ENCODE data around the gene ZNF174.

Gene ZNF174

DNA sequence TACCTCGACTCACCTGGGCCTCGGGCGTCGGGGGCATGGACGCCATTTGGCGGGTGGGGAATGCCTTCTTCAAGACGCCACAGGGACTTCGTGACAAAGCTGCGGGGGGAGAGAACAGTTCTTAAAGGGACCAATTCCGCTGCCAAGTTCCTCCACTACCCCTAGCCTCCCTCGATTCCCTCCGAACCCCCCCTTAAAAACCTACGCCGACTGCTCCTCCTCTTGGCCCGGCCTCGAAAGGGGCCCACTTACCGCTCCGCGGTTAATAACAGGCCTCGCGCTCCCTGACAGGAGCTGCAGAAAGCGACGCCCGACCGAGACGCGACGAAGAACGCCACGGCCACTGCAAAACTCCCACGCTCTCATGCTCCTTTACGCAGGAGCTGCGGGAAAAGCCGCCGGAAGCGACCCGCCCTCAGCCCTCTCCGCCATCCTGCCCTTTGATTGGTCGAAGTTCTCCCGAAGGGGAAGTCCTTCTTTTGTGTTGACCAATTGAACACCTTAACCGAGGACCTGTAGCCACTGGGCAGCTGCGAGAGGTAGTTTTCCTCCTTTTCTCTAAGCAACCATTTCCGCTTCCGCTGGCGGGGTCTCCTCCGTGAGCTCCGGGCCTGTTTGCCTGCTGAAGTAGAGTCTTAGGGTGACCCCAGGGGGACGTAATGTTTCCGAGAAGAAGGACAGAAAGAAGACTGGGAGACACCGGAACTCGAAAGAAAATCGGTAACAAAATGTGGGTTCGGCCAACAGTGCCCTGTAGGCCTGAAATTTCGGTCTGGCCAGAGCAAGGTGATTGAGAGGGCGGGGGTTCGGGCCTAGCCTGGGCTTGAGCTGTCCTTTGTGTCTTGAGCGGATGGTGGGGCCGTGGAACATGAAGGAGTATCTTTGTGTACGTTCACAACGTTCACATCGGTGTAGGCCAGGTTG lies 42.4 kb downstream of the ZNF174 start, which contains the start of the genes NAA60 and ZNF597:
Gene NAA60, plus strand, starts transcription at position 573 of the 924 bp plus-strand sequence. CDS start 32,548 bp downstream, outside the sequence.
Gene ZNF597, minus strand, starts transcription at position 397 of the 924 bp plus-strand sequence. Its CDS starts 351 bp downstream, at position 46.
- DNase-seq (ENCODE audit: low spot score) = peak; percentile 85

DNA sequence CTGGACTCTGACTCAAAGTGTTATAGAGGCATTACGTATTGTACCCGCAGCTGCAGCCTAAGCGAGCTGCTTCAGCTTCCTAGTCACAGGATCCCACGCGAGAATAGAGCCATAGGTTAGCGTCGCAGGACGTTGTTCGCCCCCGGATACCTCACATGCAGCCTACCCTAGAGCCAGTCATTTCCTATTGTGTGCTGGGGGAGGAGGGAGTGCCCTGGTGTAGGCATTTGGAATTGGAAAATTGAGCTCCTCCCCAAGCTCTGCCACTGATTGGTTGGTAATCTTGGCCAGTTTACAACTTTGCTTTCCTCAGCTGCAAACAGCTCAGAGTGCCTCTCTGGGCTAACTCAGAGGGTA lies 43.0 kb downstream of the ZNF174 start:
- peak; percentile 6 for DNase-seq (ENCODE audit: low spot score)

DNA sequence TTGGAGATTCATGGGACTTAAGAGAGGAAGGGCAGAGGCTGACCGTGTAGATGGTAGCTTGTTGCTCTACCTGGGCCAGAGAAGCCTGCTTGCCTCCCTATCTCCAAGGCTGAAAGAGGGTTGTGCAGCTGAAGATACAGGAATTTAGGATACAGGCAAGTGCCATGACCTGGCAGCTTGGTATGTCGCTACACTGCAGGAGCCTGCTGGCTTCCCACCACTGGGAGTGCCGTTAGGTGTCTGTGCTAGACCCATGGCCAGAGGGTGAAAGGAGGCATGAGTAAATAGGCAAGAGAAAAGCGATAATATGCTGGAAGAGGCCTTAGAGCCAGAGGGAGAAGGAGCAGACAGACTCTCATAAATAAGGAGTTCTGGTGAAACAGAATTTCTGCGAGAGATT lies 53.1 kb downstream of the ZNF174 start:
- DNase-seq (ENCODE audit: low spot score) = no peak

DNA sequence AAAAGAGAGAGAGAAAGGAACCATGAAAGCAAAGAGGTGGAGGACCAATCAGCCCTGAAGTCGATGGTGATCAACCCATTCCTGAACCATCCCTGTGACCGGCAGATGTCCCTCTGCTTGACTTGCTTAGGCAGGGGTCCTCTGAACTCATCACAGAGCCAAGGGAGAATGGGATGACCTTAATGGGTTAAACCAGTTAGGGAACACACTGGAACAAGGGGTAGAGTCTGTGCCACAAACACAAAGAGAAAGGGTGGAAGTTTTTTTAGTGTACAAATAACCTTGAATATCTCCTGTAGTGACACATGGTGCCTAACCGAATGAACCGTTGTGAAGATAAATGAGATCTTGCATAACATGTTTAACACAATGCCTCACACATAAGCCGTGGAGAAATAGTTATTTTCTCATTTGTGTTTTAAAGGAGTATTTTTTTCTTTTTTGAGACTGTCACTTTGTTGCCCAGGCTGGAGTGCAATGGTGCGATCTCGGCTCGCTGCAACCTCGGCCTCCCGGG lies 53.7 kb downstream of the ZNF174 start:
- DNase-seq (ENCODE audit: low spot score) = no peak

DNA sequence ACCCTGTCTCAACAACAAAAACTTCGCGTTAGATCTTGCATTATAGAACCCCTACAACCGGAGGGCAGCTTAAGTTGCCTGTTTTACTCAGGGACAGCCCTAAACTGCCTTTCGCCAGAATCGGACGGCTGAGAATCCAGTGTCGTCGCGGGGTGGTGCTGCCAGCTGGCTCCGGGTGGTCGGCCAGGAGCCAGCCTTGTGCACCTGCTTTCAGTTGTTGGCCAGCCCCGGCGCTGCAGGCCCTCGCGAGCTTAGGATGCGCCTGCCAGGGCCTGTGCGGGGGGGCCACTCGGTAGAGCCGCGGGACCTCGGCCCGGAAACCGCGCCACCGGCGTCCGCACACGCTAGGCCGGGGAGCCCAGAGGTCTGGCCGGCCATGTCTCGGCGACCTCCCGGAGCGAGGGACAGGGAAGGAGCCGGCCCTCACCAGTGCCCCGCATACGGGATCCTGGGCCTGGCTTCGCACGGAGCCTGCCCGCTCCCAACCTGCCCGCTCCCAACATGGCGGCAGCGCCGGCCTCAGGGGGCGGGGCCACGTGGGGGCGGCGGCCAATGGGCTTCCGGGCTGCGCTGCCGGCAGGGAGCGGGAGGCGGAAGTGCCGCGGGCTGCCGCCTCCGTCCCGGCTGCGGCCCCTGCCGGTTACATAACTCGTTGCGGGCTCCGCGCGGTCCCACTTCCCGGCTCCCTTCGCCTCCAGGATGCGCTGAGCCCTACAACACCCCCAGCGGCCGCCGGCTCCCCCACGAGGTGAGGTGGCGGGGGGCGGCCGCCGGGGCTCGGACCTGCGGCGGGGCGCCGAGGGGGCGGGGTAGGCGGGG lies 56.6 kb downstream of the ZNF174 start:
- peak; percentile 86 for DNase-seq (ENCODE audit: low spot score)

DNA sequence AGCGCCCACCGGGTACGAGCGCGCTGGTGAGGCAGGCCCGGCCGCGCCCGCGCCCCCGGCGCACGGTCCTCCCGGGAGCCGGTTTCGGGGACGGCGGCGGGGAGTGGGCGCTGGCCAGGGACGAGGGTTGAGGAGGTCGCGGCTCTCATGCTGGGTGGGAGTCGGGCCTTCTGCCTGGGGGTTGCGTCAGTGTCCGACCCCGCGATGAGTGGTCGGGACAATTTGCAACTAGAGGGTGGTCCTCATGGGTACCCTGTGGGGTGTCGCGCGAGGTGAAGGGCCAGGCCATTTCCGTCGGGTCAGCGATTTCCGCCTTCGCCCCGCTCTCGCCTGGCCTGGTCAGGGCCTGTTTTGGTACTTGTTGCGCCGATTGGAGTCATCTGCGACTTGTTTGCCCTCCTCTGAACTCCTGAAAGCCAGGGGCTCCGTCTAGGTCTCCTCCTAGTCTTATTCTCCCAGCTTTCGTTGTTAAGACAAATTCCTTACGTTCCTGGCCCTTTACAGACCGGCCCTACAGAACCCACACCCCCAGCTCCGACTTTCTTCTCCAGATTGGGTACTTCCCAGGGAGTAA lies 57.4 kb downstream of the ZNF174 start:
- DNase-seq (ENCODE audit: low spot score) = no peak

DNA sequence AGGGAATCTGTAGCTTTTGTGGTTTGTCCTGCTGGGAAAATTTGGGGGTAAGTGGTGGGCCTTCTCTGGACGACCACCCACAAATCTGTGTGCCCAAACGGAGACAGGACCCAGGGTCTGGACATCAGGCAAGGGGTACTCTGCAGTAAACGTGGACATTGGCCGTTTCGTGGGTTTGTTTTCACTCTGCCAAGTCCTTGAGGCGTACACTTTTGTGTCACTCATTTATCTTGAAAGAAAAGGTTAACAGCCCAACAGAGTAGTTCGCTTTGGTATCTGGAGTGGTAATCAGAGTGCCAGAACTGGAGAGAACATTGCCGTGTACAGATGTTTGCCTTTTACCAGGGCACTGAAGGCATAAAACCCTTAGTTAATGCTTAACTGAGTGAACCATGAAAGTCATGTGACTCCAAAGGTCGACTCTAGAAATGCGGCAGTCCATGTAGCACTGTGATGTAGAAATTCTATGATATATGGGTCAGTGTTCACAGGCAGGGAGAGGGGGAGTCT lies 57.9 kb downstream of the ZNF174 start:
- DNase-seq (ENCODE audit: low spot score) = no peak
